ENCODE measurements around the gene NOL6.

NOL6 gene

DNA sequence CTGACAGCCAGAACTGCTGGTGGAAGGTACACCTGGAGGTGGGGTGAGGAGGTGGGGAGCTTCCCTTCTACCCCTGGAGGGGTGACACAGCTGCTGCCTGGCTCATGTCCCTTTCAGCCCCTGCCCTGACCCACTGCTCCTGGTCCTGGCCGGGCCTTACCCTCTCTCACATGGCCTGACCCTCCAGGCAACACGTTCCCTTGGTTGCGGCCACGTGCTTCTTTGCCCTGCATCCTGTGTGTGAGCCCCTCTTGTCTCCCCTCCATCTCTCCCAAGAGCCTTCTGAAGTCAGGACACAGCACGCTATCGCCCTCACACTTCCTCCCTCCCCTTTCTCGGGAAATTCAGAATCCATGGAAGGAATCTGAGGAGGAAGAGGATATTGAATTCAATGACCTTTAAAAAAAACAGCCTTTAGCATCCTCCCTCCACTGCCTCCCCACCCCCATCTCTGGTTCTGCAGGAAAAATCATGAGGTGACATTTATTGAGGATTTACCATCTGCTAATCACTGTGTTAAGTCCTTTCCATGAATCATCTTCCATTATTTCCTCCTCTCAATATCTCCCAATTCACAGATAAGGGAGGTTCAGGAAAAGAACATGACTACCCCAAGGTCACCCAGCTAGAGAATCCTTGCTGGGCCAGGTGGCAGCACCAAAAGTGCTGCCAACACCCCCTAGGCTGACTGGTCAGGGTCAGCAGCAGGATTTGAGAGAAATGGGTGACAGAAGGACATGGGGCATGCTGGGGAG, 34.6 kb downstream of the NOL6 start:
- Histone ChIP-seq H3K27ac (peak overlapping the region; percentile 17; the same call in 1 of the 2 replicates), H3K4me3 (ENCODE audit: low read depth, low read length) (no peak overlapping the region), H3K36me3 (peaks cover 6% of the 10 kb centered on the region; the same call in 1 of the 2 replicates), H3K27me3 (ENCODE audit: insufficient read depth, low read depth, severe bottlenecking) (no peaks in the 10 kb centered on the region), H3K9me3 (ENCODE audit: severe bottlenecking) (no peaks in the 10 kb centered on the region)
- TF ChIP-seq, protein P1, sequence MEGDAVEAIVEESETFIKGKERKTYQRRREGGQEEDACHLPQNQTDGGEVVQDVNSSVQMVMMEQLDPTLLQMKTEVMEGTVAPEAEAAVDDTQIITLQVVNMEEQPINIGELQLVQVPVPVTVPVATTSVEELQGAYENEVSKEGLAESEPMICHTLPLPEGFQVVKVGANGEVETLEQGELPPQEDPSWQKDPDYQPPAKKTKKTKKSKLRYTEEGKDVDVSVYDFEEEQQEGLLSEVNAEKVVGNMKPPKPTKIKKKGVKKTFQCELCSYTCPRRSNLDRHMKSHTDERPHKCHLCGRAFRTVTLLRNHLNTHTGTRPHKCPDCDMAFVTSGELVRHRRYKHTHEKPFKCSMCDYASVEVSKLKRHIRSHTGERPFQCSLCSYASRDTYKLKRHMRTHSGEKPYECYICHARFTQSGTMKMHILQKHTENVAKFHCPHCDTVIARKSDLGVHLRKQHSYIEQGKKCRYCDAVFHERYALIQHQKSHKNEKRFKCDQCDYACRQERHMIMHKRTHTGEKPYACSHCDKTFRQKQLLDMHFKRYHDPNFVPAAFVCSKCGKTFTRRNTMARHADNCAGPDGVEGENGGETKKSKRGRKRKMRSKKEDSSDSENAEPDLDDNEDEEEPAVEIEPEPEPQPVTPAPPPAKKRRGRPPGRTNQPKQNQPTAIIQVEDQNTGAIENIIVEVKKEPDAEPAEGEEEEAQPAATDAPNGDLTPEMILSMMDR (IDR thresholded peaks at IDR 0.05; ENCODE audit: low read depth, low read length): no peak
- DNase-seq: no peak

DNA sequence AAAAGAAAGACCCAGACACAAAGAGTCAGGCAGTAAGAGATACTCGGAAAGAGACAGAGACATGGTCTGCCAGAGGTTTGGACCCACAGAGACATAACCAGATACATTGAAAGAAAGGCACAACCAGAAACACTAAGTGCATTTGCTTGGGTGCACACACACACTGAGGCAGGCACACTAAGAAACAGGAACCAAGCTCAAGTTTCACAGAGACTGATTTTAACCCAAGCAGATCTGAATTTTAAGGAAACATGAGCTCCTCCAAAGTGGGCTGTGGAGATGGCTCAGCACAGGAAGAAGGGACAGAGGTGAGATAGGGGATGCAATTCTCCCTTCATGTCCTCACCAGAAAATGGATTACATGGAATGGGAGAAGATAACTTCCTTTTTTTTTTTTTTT, 35.8 kb downstream of the NOL6 start:
- Histone ChIP-seq H3K27ac (peak overlapping the region; percentile 90), H3K27me3 (ENCODE audit: insufficient read depth, low read depth, severe bottlenecking) (no peaks in the 10 kb centered on the region), H3K36me3 (no peaks in the 10 kb centered on the region; the same call in 1 of the 2 replicates), H3K4me3 (ENCODE audit: low read depth, low read length) (no peak overlapping the region), H3K9me3 (ENCODE audit: severe bottlenecking) (no peaks in the 10 kb centered on the region)
- TF ChIP-seq, protein P1 (IDR thresholded peaks at IDR 0.05; ENCODE audit: low read depth, low read length): no peak
- DNase-seq: no peak

DNA sequence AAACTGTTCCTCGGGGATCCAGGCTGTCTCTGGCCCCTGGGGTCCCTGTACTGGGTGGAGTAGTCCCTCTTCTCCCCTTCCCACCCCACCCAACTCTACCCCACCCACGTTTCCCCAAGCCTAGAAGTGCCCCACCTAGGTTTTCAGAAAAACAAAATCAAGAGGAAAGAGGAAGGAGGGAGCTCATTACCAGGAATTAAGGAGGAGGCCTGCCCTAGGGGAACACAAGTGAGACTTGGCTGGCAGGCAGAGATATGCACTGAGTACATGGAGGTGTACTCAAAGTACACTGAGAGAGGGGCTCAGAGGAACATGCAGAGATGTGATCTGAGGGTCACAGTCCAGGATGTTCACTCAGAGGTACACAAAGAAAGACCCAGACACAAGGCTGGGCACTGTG, 36.5 kb downstream of the NOL6 start:
- H3K9me3 ChIP-seq (ENCODE audit: severe bottlenecking): no peaks in the 10 kb centered on the region
- TF ChIP-seq, protein P1 (IDR thresholded peaks at IDR 0.05; ENCODE audit: low read depth, low read length): no peak
- H3K4me3 ChIP-seq (ENCODE audit: low read depth, low read length): no peak overlapping the region
- no peaks in the 10 kb centered on the region; the same call in 1 of the 2 replicates for H3K36me3 ChIP-seq
- H3K27me3 ChIP-seq (ENCODE audit: insufficient read depth, low read depth, severe bottlenecking): no peaks in the 10 kb centered on the region
- H3K27ac ChIP-seq: peak overlapping the region; percentile 90
- DNase-seq: no peak

DNA sequence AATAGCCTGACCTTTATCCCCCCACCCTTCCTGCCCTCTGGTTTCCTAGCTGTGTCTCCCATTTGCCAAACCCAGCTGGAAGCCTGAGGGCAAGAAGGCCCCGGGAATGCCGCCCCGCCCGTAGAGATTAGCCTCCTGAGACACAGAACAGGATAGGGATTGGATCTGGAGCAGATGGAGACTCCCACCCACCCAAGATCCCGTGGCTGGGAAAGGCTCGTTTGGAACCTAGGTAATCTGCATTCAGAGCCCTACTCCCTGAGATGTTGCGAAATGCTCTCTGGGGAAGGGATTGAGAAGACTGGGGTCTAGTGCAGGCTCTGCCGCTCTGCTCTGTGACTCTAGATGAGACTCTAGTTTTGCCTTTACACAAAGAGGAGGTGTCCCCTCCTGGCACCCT, 37.3 kb downstream of the NOL6 start:
- peak overlapping the region; percentile 90 for H3K27ac ChIP-seq
- DNase-seq: peak; percentile 93
- TF ChIP-seq, protein P1 (IDR thresholded peaks at IDR 0.05; ENCODE audit: low read depth, low read length): no peak

DNA sequence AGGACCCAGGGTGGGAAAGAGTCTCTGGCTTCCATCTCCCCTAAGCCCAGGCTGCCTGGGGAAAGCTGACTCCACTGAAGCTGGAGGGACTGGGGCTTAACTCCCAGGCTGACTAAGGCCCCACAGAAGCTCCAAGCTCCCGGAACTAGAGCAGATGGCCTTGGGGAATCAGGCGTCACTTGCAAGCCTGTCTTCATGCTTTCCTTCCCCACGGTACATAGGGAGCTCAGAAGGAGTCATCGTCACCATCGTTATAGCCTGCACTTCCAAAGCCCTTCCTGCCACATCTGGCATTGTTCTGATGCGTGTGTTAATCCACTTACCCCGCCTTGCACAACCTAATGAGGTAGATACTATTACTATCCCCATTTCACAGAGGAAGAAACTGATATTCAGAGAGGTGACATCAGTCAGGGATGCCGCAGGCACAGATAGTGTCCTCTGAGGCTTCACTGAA, 37.9 kb downstream of the NOL6 start:
- Histone ChIP-seq H3K4me3 (ENCODE audit: low read depth, low read length) (peak overlapping the region; percentile 17), H3K36me3 (no peaks in the 10 kb centered on the region), H3K27ac (peak overlapping the region; percentile 90), H3K27me3 (ENCODE audit: insufficient read depth, low read depth, severe bottlenecking) (no peaks in the 10 kb centered on the region), H3K9me3 (ENCODE audit: severe bottlenecking) (no peaks in the 10 kb centered on the region)
- TF ChIP-seq, protein P1 (IDR thresholded peaks at IDR 0.05; ENCODE audit: low read depth, low read length): no peak
- peak; percentile 90 for DNase-seq

More for the DNA sequence above, 37.3 kb downstream of the NOL6 start:
- Histone ChIP-seq H3K4me3 (ENCODE audit: low read depth, low read length) (peak overlapping the region; percentile 17), H3K9me3 (ENCODE audit: severe bottlenecking) (no peaks in the 10 kb centered on the region), H3K27me3 (ENCODE audit: insufficient read depth, low read depth, severe bottlenecking) (no peaks in the 10 kb centered on the region), H3K36me3 (no peaks in the 10 kb centered on the region; the same call in 1 of the 2 replicates)
